GM18511 (cell line): Measurements from ENCODE around the gene SBNO2.

Source experiments
- ATAC-seq: cut with Tn5 transposase; IDR thresholded peaks from one replicate; pipeline ENCODE4 v1.9.1; 2021; ENCODE audit warnings: mild to moderate bottlenecking, moderate library complexity; ENCODE audit not compliant: unreplicated experiment

SBNO2 gene

GRCh38 chr19:1090731-1091543 is 83.1 kb downstream of the SBNO2 start:
- no peak for ATAC-seq

GRCh38 chr19:1089891-1090290 is 84.2 kb downstream of the SBNO2 start:
- no peak for ATAC-seq

- no peak for ATAC-seq
Measured at GRCh38 chr19:1089126-1089771, 84.8 kb downstream of the SBNO2 start.

- ATAC-seq, result no peak
Measured at GRCh38 chr19:1088416-1089010, 85.6 kb downstream of the SBNO2 start.

GRCh38 chr19:1087813-1088415 is 86.2 kb downstream of the SBNO2 start:
- ATAC-seq, result no peak

GRCh38 chr19:1086613-1087012 is 87.5 kb downstream of the SBNO2 start:
- no peak for ATAC-seq

GRCh38 chr19:1085676-1086442 is 88.2 kb downstream of the SBNO2 start:
- ATAC-seq, result no peak

GRCh38 chr19:1085053-1085658 is 88.9 kb downstream of the SBNO2 start:
- ATAC-seq, result no peak

GRCh38 chr19:1084024-1084868 is 89.8 kb downstream of the SBNO2 start:
- no peak for ATAC-seq

GRCh38 chr19:1082928-1083816 is 90.9 kb downstream of the SBNO2 start:
- no peak for ATAC-seq

GRCh38 chr19:1082165-1082927 is 91.7 kb downstream of the SBNO2 start:
- ATAC-seq, result no peak

- no peak for ATAC-seq
Measured at GRCh38 chr19:1081301-1082164, 92.5 kb downstream of the SBNO2 start.

GRCh38 chr19:1080360-1081161 is 93.5 kb downstream of the SBNO2 start:
- ATAC-seq, result no peak

- no peak for ATAC-seq
Measured at GRCh38 chr19:1079566-1080111, 94.4 kb downstream of the SBNO2 start.

GRCh38 chr19:1076951-1077350 is 97.1 kb downstream of the SBNO2 start:
- peak; percentile 83 for ATAC-seq

GRCh38 chr19:1076046-1076386 is 98.1 kb downstream of the SBNO2 start:
- no peak for ATAC-seq
